ENCODE results near the gene FOXJ3. TPM values are rescaled to one million over a fixed set of nuclear protein-coding genes. Genes with fewer than 3 reads are reported as not detected.

Gene FOXJ3
- total and polyA plus RNA-seq, 2 experiments from 2014 or later, result 19.0 to 39.0 TPM

- 98% methylated on average over 5 of the region's 5 CpGs for WGBS (ENCODE audit: low lambda C conversion rate, missing lambda C conversion rate)
- Histone ChIP-seq H3K4me3 (no peak overlapping the region), H3K36me3 (replicated peaks; ENCODE audit: insufficient read depth, low read depth) (no peaks in the 10 kb centered on the region), H3K27ac (no peak overlapping the region), H3K4me2 (no peak overlapping the region), H2AFZ (no peak overlapping the region), H3K9me2 (replicated peaks; ENCODE audit: insufficient read depth) (no peaks in the 10 kb centered on the region), H3K4me1 (ENCODE audit: insufficient read depth) (no peaks in the 10 kb centered on the region), H3K79me2 (peaks cover 72% of the 10 kb centered on the region), H3K27me3 (no peaks in the 10 kb centered on the region), H4K20me1 (ENCODE audit: insufficient read depth, poor library complexity, severe bottlenecking) (peaks cover 11% of the 10 kb centered on the region), H3K9me3 (ENCODE audit: low read depth) (peaks cover 8% of the 10 kb centered on the region)
- DNase-seq (ENCODE audit: low spot score), result no peak
- no peak for TF ChIP-seq EZH2phosphoT487 (IDR thresholded peaks at IDR 0.05; ENCODE audit: low read depth, severe bottlenecking, unreplicated experiment)
- TF ChIP-seq EZH2 (IDR thresholded peaks at IDR 0.05; ENCODE audit: borderline replicate concordance), result no peak
- TF ChIP-seq CTCF (IDR thresholded peaks at IDR 0.05; ENCODE audit: poor library complexity), result no peak
Observed at GRCh38 chr1:42295816-42296215, 39.2 kb downstream of the FOXJ3 start.

GRCh38 chr1:42290130-42290529 lies 44.9 kb downstream of the FOXJ3 start:
- H3K4me1 ChIP-seq (ENCODE audit: insufficient read depth), result no peaks in the 10 kb centered on the region
- H3K9me3 ChIP-seq (ENCODE audit: low read depth), result no peaks in the 10 kb centered on the region
- H3K27ac ChIP-seq, result no peak overlapping the region
- WGBS (ENCODE audit: low lambda C conversion rate, missing lambda C conversion rate), result 68% methylated on average over 2 of the region's 2 CpGs
- peaks cover 15% of the 10 kb centered on the region for H4K20me1 ChIP-seq (ENCODE audit: insufficient read depth, poor library complexity, severe bottlenecking)
- no peaks in the 10 kb centered on the region for H3K36me3 ChIP-seq (replicated peaks; ENCODE audit: insufficient read depth, low read depth)
- H3K4me2 ChIP-seq, result no peak overlapping the region
- peaks cover 68% of the 10 kb centered on the region for H3K79me2 ChIP-seq
- no peak for DNase-seq (ENCODE audit: low spot score)
- no peaks in the 10 kb centered on the region for H3K9me2 ChIP-seq (replicated peaks; ENCODE audit: insufficient read depth)
- no peak overlapping the region for H2AFZ ChIP-seq
- H3K4me3 ChIP-seq, result no peak overlapping the region
- TF ChIP-seq EZH2phosphoT487 (IDR thresholded peaks at IDR 0.05; ENCODE audit: low read depth, severe bottlenecking, unreplicated experiment), result no peak
- no peak for TF ChIP-seq EZH2 (IDR thresholded peaks at IDR 0.05; ENCODE audit: borderline replicate concordance)
- no peak for TF ChIP-seq CTCF (IDR thresholded peaks at IDR 0.05; ENCODE audit: poor library complexity)
- no peaks in the 10 kb centered on the region for H3K27me3 ChIP-seq

- H3K9me3 ChIP-seq (ENCODE audit: low read depth), result no peaks in the 10 kb centered on the region
- H3K4me3 ChIP-seq, result no peak overlapping the region
- no peaks in the 10 kb centered on the region for H3K9me2 ChIP-seq (replicated peaks; ENCODE audit: insufficient read depth)
- WGBS (ENCODE audit: low lambda C conversion rate, missing lambda C conversion rate), result 89% methylated on average over 1 of the region's 1 CpG
- no peaks in the 10 kb centered on the region for H3K27me3 ChIP-seq
- TF ChIP-seq CTCF (IDR thresholded peaks at IDR 0.05; ENCODE audit: poor library complexity), result no peak
- no peak for DNase-seq (ENCODE audit: low spot score)
- no peak overlapping the region for H3K27ac ChIP-seq
- H2AFZ ChIP-seq, result no peak overlapping the region
- peaks cover 80% of the 10 kb centered on the region for H3K79me2 ChIP-seq
- H3K4me1 ChIP-seq (ENCODE audit: insufficient read depth), result no peaks in the 10 kb centered on the region
- H3K36me3 ChIP-seq (replicated peaks; ENCODE audit: insufficient read depth, low read depth), result no peaks in the 10 kb centered on the region
- H4K20me1 ChIP-seq (ENCODE audit: insufficient read depth, poor library complexity, severe bottlenecking), result peaks cover 15% of the 10 kb centered on the region
- no peak overlapping the region for H3K4me2 ChIP-seq
Observed at GRCh38 chr1:42288311-42288985, 46.6 kb downstream of the FOXJ3 start.
